Esophagus squamous epithelium (tissue), 5 donors: ENCODE data around the gene FGR. TPM values are rescaled to one million over a fixed set of nuclear protein-coding genes. Genes with fewer than 3 reads are reported as not detected.

Experiments used
- DNase-seq: peaks from one replicate; lab custom pipeline; 2025; lab: John Stamatoyannopoulos, UW
- H3K27ac ChIP-seq, 4 donors: fragments of 200-600 bp; sonication (generic); one replicate each; pipeline ENCODE4 v1.5.1; 2016 to 2019; ENCODE audit warnings: mild to moderate bottlenecking in 1 of 4
- H3K27me3 ChIP-seq, 4 donors: fragments of 200-600 bp; sonication (generic); 1 replicate in 3 of 4; 2 replicates in 1 of 4; pipeline versions ENCODE4 v1.5.1 to v1.6.0; 2017 to 2021; ENCODE audit warnings: antibody characterized with exemption in 1 of 4
- H3K36me3 ChIP-seq, 3 donors: fragments of 200-600 bp; sonication (generic); one replicate each; pipeline ENCODE4 v1.5.1; 2016 to 2019
- H3K4me1 ChIP-seq, 3 donors: fragments of 200-600 bp; sonication (generic); one replicate each; pipeline ENCODE4 v1.5.1; 2017 to 2019
- H3K4me3 ChIP-seq, 4 donors: fragments of 200-600 bp; sonication (generic); 1 replicate in 3 of 4; 2 replicates in 1 of 4; pipeline ENCODE4 v1.5.1; 2016 to 2019; ENCODE audit warnings: mild to moderate bottlenecking in 2 of 4, moderate library complexity in 1 of 4
- H3K9me3 ChIP-seq, 3 donors: fragments of 200-600 bp; sonication (generic); one replicate each; pipeline ENCODE4 v1.5.1; 2016 to 2019
- CTCF ChIP-seq, 6 experiments: fragments of 450-650 bp in 4 of 6; fragments of 200-600 bp in 2 of 6; sonication (generic) in 2 of 6; IDR thresholded peaks; one replicate each; pipeline ENCODE4 v1.5.1; 2016 to 2019; ENCODE audit warnings: antibody characterized with exemption in 6 of 6, mild to moderate bottlenecking in 4 of 6, moderate library complexity in 4 of 6
- POLR2A ChIP-seq, 4 donors: fragments of 450-650 bp; IDR thresholded peaks; one replicate each; pipeline ENCODE4 v1.6.1; 2017; ENCODE audit warnings: antibody characterized with exemption in 4 of 4, mild to moderate bottlenecking in 4 of 4, moderate library complexity in 3 of 4
- WGBS, 2 donors: methylation state at CpG; one replicate each; pipeline ENCODE4 v1.1.5; 2018; 5-methylcytosine and 5-hydroxymethylcytosine counted together
- intact Hi-C: fragments of 100-400 bp; cut with DNase I; formaldehyde crosslinking; loops from one replicate; pipeline ENCODE4 v1.15.0; 2022
- total RNA-seq, 4 donors: library from RNA; depleted of rRNA; stranded (reverse); fragments of >200 nt; gene quantifications; one replicate each; pipeline ENCODE4 v1.1.0, GENCODE V29; 2016
- donor health status: DM: yes; HTN: yes; CAD: no.

Gene FGR
- total RNA-seq, 4 donors from 2014 or later, result 1.2 to 12.4 (median 7.5) TPM

- Histone ChIP-seq H3K27ac (peak overlapping the region; percentile 13 to 83 (median 70)), H3K4me3 (no peak overlapping the region), H3K4me1 (peaks cover 32 to 46% (median 33%) of the 10 kb centered on the region in 3 donors), H3K9me3 (no peaks in the 10 kb centered on the region), H3K36me3 (no peaks in the 10 kb centered on the region), H3K27me3 (no peaks in the 10 kb centered on the region)
- TF ChIP-seq CTCF (IDR thresholded peaks at IDR 0.05) (no peak), POLR2A (IDR thresholded peaks at IDR 0.05) (no peak)
- 15 to 64% methylated on average over 2 to 4 of the region's 7 CpGs for WGBS, 2 donors
- intact Hi-C loops, result no loop called here
- no peak for DNase-seq
Observed at GRCh38 chr1:27656157-27656893, 21.3 kb upstream of the FGR start.

DNA sequence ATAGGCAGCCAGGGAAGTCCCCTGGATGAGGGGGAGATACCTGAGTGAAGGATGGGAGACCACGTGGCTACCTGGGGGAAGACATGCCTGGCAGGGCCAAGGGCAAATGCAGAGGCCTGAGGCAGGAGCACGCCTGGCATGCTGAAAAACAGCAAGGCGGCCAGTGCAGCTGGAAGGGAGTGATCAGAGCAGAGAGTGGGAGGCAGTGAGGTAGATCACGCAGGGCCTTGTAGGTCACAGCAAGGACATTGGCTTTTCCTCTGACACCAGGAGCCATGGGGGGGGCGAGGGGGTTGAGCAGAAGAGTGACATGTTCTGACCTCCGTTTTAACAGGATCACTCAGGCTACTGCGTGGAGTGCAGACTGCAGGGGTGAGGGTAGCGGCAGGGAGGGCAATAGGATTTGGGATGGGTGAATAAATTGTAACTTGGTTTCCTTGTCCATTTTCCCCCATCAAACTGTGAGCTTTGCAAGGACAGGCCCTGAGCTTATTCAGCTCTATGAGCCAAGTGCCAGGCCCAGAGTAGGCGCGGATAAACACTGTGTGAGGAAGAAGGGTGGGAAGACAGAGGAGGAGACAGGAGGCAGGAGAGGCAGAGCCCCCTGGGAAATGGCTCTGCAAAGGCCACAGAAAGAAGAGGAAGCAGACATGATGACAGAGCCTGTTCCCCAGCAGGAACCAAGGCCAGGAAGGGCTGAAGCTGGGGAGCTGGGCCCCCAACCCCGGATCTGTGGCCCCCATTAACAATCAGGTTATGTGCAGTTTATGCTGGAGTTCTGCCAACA lies 20.4 kb upstream of the FGR start:
- TF ChIP-seq POLR2A (IDR thresholded peaks at IDR 0.05) (no peak), CTCF (IDR thresholded peaks at IDR 0.05) (no peak)
- Histone ChIP-seq H3K36me3 (no peaks in the 10 kb centered on the region), H3K4me1 (peaks cover 28 to 50% (median 33%) of the 10 kb centered on the region in 3 donors), H3K4me3 (no peak overlapping the region), H3K27me3 (no peaks in the 10 kb centered on the region), H3K27ac (peak overlapping the region in 3 of 4 donors; percentile 67 to 83 (median 72)), H3K9me3 (no peaks in the 10 kb centered on the region)
- intact Hi-C loops, result no loop called here
- WGBS, 2 donors, result 59 to 66% methylated on average over 10 to 11 of the region's 11 CpGs
- DNase-seq, result no peak

GRCh38 chr1:27652111-27652864 lies 17.3 kb upstream of the FGR start:
- H3K4me1 ChIP-seq, result peaks cover 10 to 39% (median 18%) of the 10 kb centered on the region in 3 donors
- no peaks in the 10 kb centered on the region for H3K36me3 ChIP-seq
- H3K4me3 ChIP-seq, result no peak overlapping the region
- intact Hi-C loops, result no loop called here
- no peaks in the 10 kb centered on the region for H3K27me3 ChIP-seq
- TF ChIP-seq CTCF (IDR thresholded peaks at IDR 0.05) (no peak), POLR2A (IDR thresholded peaks at IDR 0.05) (no peak)
- 75 to 87% methylated on average over 5 of the region's 5 CpGs for WGBS, 2 donors
- H3K27ac ChIP-seq, result no peak overlapping the region
- no peak for DNase-seq
- no peaks in the 10 kb centered on the region for H3K9me3 ChIP-seq

- WGBS, 2 donors, result 43 to 55% methylated on average over 7 of the region's 7 CpGs
- DNase-seq, result no peak
- Histone ChIP-seq H3K27ac (peak overlapping the region in 3 of 4 donors; percentile 7 to 42 (median 34)), H3K4me1 (peaks cover 2 to 36% (median 9%) of the 10 kb centered on the region in 3 donors), H3K9me3 (no peaks in the 10 kb centered on the region), H3K27me3 (no peaks in the 10 kb centered on the region), H3K36me3 (no peaks in the 10 kb centered on the region), H3K4me3 (no peak overlapping the region)
- no peak for TF ChIP-seq CTCF (IDR thresholded peaks at IDR 0.05)
- no peak for TF ChIP-seq POLR2A (IDR thresholded peaks at IDR 0.05)
- intact Hi-C loops, result no loop called here
Observed at GRCh38 chr1:27650539-27651175, 15.7 kb upstream of the FGR start.
